MM.1S (cell line): ENCODE results near the gene CRIP2.

Experiments
- CTCF ChIP-seq: fragments of 300-600 bp; sonication (generic); IDR thresholded peaks from 2 replicates; pipeline ENCODE4 v1.5.1; 2016; ENCODE audit warnings: antibody characterized with exemption, low read length, mixed read lengths
- EZH2 ChIP-seq: fragments of 300-600 bp; sonication (generic); optimal IDR thresholded peaks from 2 replicates; pipeline ENCODE3; 2017; ENCODE audit warnings: low read depth, mild to moderate bottlenecking, antibody characterized with exemption, low read length, mixed read lengths

GRCh38 chr14:105475269-105476096, 862 bp downstream of the CRIP2 start:
- TF ChIP-seq CTCF = no peak
- TF ChIP-seq EZH2 = no peak
